ENCODE results near the gene ADAM15. TPM values are rescaled to one million over a fixed set of nuclear protein-coding genes. Genes with fewer than 3 reads are reported as not detected.

ADAM15 gene
- total RNA-seq, 2 experiments from 2014 or later, result 53.8 to 55.8 TPM

GRCh38 chr1:155049651-155050559 is 1.2 kb upstream of the ADAM15 start:
- DNase-seq, result no peak
- Mint-ChIP-seq H3K4me3 (peak overlapping the region; percentile 84), H3K9me3 (no peaks in the 10 kb centered on the region), H3K4me1 (ENCODE audit: low read depth) (peaks cover 30% of the 10 kb centered on the region), H3K27ac (peak overlapping the region; percentile 32), H3K27me3 (ENCODE audit: low read depth) (no peaks in the 10 kb centered on the region), H3K36me3 (ENCODE audit: low read depth) (peaks cover 4% of the 10 kb centered on the region)
- intact Hi-C loops (cut with micrococcal nuclease), result loop anchor here (1.0 to 2.0 kb wide), 2 partner anchors 33 to 76 kb away; partner anchors contain the start of gene CKS1B
- CTCF ChIA-PET, result interaction anchor here (0.7 to 11.4 kb wide), 13 partner anchors 9 to 1075 kb away, joined by 3 to 197 read pairs (median 4); partner anchors contain the start of gene EFNA4

GRCh38 chr1:155051342-155051776 is 243 bp downstream of the ADAM15 start:
- intact Hi-C loops (cut with micrococcal nuclease), result loop anchor here (1.0 to 2.0 kb wide), 5 partner anchors 10 to 96 kb away; no protein-coding TSS in a partner anchor
- H3K27ac Mint-ChIP-seq, result no peak overlapping the region
- H3K27me3 Mint-ChIP-seq (ENCODE audit: low read depth), result no peaks in the 10 kb centered on the region
- CTCF ChIA-PET, result interaction anchor here (0.8 to 11.4 kb wide), 23 partner anchors 10 to 382 kb away, joined by 3 to 197 read pairs (median 4); partner anchors contain the start of genes EFNA4, FLAD1, KRTCAP2 and LENEP
- peaks cover 4% of the 10 kb centered on the region for H3K36me3 Mint-ChIP-seq (ENCODE audit: low read depth)
- H3K4me1 Mint-ChIP-seq (ENCODE audit: low read depth), result peaks cover 23% of the 10 kb centered on the region
- DNase-seq, result no peak
- H3K4me3 Mint-ChIP-seq, result peak overlapping the region; percentile 83
- H3K9me3 Mint-ChIP-seq, result no peaks in the 10 kb centered on the region

GRCh38 chr1:155051777-155052398 is 772 bp downstream of the ADAM15 start:
- CTCF ChIA-PET, result interaction anchor here (0.9 to 11.4 kb wide), 12 partner anchors 11 to 442 kb away, joined by 3 to 197 read pairs (median 3); partner anchors contain the start of genes EFNA4, FLAD1, KRTCAP2 and SHC1
- no peaks in the 10 kb centered on the region for H3K9me3 Mint-ChIP-seq
- peak; percentile 53 for DNase-seq
- intact Hi-C loops (cut with micrococcal nuclease), result loop anchor here (1.0 to 2.0 kb wide), 5 partner anchors 9 to 97 kb away; no protein-coding TSS in a partner anchor
- no peaks in the 10 kb centered on the region for H3K27me3 Mint-ChIP-seq (ENCODE audit: low read depth)
- H3K4me1 Mint-ChIP-seq (ENCODE audit: low read depth), result peaks cover 23% of the 10 kb centered on the region
- H3K4me3 Mint-ChIP-seq, result peak overlapping the region; percentile 83
- peaks cover 4% of the 10 kb centered on the region for H3K36me3 Mint-ChIP-seq (ENCODE audit: low read depth)
- no peak overlapping the region for H3K27ac Mint-ChIP-seq

- Mint-ChIP-seq H3K36me3 (ENCODE audit: low read depth) (peaks cover 4% of the 10 kb centered on the region), H3K27me3 (ENCODE audit: low read depth) (no peaks in the 10 kb centered on the region), H3K4me1 (ENCODE audit: low read depth) (peaks cover 23% of the 10 kb centered on the region), H3K9me3 (no peaks in the 10 kb centered on the region), H3K27ac (no peak overlapping the region), H3K4me3 (peak overlapping the region; percentile 83)
- peak; percentile 37 for DNase-seq
- CTCF ChIA-PET, result interaction anchor here (0.9 to 11.4 kb wide), 12 partner anchors 8 to 443 kb away, joined by 3 to 197 read pairs (median 3); partner anchors contain the start of genes EFNA4, KRTCAP2 and SHC1
- intact Hi-C loops (cut with micrococcal nuclease), result no loop called here
Observed at GRCh38 chr1:155052439-155053395, 1.6 kb downstream of the ADAM15 start.

- no peak for DNase-seq
- CTCF ChIA-PET, result interaction anchor here (1.0 to 11.4 kb wide), 9 partner anchors 9 to 109 kb away, joined by 3 to 197 read pairs (median 3); partner anchors contain the start of genes EFNA3 and EFNA4
- Mint-ChIP-seq H3K27me3 (ENCODE audit: low read depth) (no peaks in the 10 kb centered on the region), H3K36me3 (ENCODE audit: low read depth) (peaks cover 4% of the 10 kb centered on the region), H3K4me3 (no peak overlapping the region), H3K9me3 (no peaks in the 10 kb centered on the region), H3K27ac (no peak overlapping the region), H3K4me1 (ENCODE audit: low read depth) (peaks cover 23% of the 10 kb centered on the region)
- intact Hi-C loops (cut with micrococcal nuclease), result no loop called here
Observed at GRCh38 chr1:155053531-155054105, 2.5 kb downstream of the ADAM15 start.

- no peak for DNase-seq
- Mint-ChIP-seq H3K27me3 (ENCODE audit: low read depth) (no peaks in the 10 kb centered on the region), H3K9me3 (no peaks in the 10 kb centered on the region), H3K4me3 (no peak overlapping the region), H3K4me1 (ENCODE audit: low read depth) (peaks cover 20% of the 10 kb centered on the region), H3K36me3 (ENCODE audit: low read depth) (peaks cover 4% of the 10 kb centered on the region), H3K27ac (no peak overlapping the region)
- CTCF ChIA-PET, result interaction anchor here (0.8 to 15.0 kb wide), 6 partner anchors 9 to 96 kb away, joined by 3 to 197 read pairs (median 4); partner anchors contain the start of genes ADAM15 and PYGO2
- intact Hi-C loops (cut with micrococcal nuclease), result no loop called here
Observed at GRCh38 chr1:155057104-155057503, 6.0 kb downstream of the ADAM15 start.

GRCh38 chr1:155057788-155058211 is 6.7 kb downstream of the ADAM15 start:
- DNase-seq, result no peak
- H3K4me3 Mint-ChIP-seq, result no peak overlapping the region
- CTCF ChIA-PET, result interaction anchor here (1.0 to 15.0 kb wide), 6 partner anchors 10 to 97 kb away, joined by 3 to 197 read pairs (median 4); partner anchors contain the start of genes ADAM15 and PYGO2

GRCh38 chr1:155060736-155061135 is 9.6 kb downstream of the ADAM15 start:
- CTCF ChIA-PET, result interaction anchor here (1.0 to 15.0 kb wide), 9 partner anchors 10 to 120 kb away, joined by 3 to 197 read pairs (median 5); partner anchors contain the start of genes ADAM15 and FLAD1
- Mint-ChIP-seq H3K4me1 (ENCODE audit: low read depth) (peaks cover 30% of the 10 kb centered on the region), H3K27ac (no peak overlapping the region), H3K36me3 (ENCODE audit: low read depth) (no peaks in the 10 kb centered on the region), H3K27me3 (ENCODE audit: low read depth) (no peaks in the 10 kb centered on the region), H3K4me3 (no peak overlapping the region), H3K9me3 (no peaks in the 10 kb centered on the region)
- intact Hi-C loops (cut with micrococcal nuclease), result loop anchor here (1.0 to 5.0 kb wide), 5 partner anchors 9 to 501 kb away; partner anchors contain the start of genes ADAM15 and PYGO2
- DNase-seq, result no peak

More at GRCh38 chr1:155057788-155058211, 6.7 kb downstream of the ADAM15 start:
- Mint-ChIP-seq H3K27ac (no peak overlapping the region), H3K9me3 (no peaks in the 10 kb centered on the region), H3K4me1 (ENCODE audit: low read depth) (peaks cover 19% of the 10 kb centered on the region), H3K27me3 (ENCODE audit: low read depth) (no peaks in the 10 kb centered on the region), H3K36me3 (ENCODE audit: low read depth) (peaks cover 4% of the 10 kb centered on the region)
- intact Hi-C loops (cut with micrococcal nuclease), result no loop called here

- no peak overlapping the region for H3K4me3 Mint-ChIP-seq
- intact Hi-C loops (cut with micrococcal nuclease), result loop anchor here (1.0 to 5.0 kb wide), 7 partner anchors 10 to 502 kb away; partner anchors contain the start of genes ADAM15 and PYGO2
- H3K9me3 Mint-ChIP-seq, result no peaks in the 10 kb centered on the region
- H3K36me3 Mint-ChIP-seq (ENCODE audit: low read depth), result no peaks in the 10 kb centered on the region
- no peak overlapping the region for H3K27ac Mint-ChIP-seq
- H3K4me1 Mint-ChIP-seq (ENCODE audit: low read depth), result peaks cover 30% of the 10 kb centered on the region
- peak; percentile 96 for DNase-seq
- no peaks in the 10 kb centered on the region for H3K27me3 Mint-ChIP-seq (ENCODE audit: low read depth)
- CTCF ChIA-PET, result interaction anchor here (0.6 to 15.0 kb wide), 23 partner anchors 9 to 164 kb away, joined by 3 to 197 read pairs (median 4); partner anchors contain the start of genes ADAM15, DCST1, DCST2 and KRTCAP2
Observed at GRCh38 chr1:155061381-155062150, 10.4 kb downstream of the ADAM15 start.

GRCh38 chr1:155062151-155062686 is 11.1 kb downstream of the ADAM15 start:
- Mint-ChIP-seq H3K36me3 (ENCODE audit: low read depth) (no peaks in the 10 kb centered on the region), H3K27ac (no peak overlapping the region)

More at GRCh38 chr1:155062151-155062686, 11.1 kb downstream of the ADAM15 start:
- no peak for DNase-seq
- intact Hi-C loops (cut with micrococcal nuclease), result loop anchor here (1.0 to 5.0 kb wide), 3 partner anchors 106 to 395 kb away; no protein-coding TSS in a partner anchor
- H3K4me1 Mint-ChIP-seq (ENCODE audit: low read depth), result peaks cover 30% of the 10 kb centered on the region
- CTCF ChIA-PET, result interaction anchor here (0.6 to 15.0 kb wide), 24 partner anchors 8 to 957 kb away, joined by 3 to 197 read pairs (median 4); partner anchors contain the start of genes ADAM15, DCST1, DCST2 and KRTCAP2
- H3K27me3 Mint-ChIP-seq (ENCODE audit: low read depth), result no peaks in the 10 kb centered on the region
- H3K9me3 Mint-ChIP-seq, result no peaks in the 10 kb centered on the region
- no peak overlapping the region for H3K4me3 Mint-ChIP-seq

All from activated naive CD4-positive, alpha-beta T cell treated with anti-CD3 and anti-CD28 coated beads for 36 hours (primary cell).